HepG2 (cell line): ENCODE results near the gene MTRF1. TPM values are rescaled to one million over a fixed set of nuclear protein-coding genes. Genes with fewer than 3 reads are reported as not detected.

ENCODE experiments used
- ATAC-seq: fragments of 200-7000 bp; cut with Tn5 transposase; 3 replicates; pipeline ENCODE4 v1.9.1; 2020; ENCODE audit warnings: mild to moderate bottlenecking, moderate library complexity
- BruUV-seq: library from RNA; stranded (reverse); fragments of 400-500 nt; replicated peaks from 2 replicates; lab custom pipeline; 2021; lab: Mats Ljungman, UMichigan
- CTCF ChIA-PET: fragments of 300-600 bp; formaldehyde crosslinking; extraction: SDS; loops from one replicate; lab custom pipeline; 2021; ENCODE audit warnings: low total read pairs, inconsistent platforms, low intra/inter-chr PET ratio; lab: Yijun Ruan, JAX
- POLR2A ChIA-PET: fragments of 350-600 bp; sonication (Branson Sonifier 250); formaldehyde crosslinking; loops from one replicate; lab custom pipeline; 2020; ENCODE audit warnings: antibody characterized with exemption, inconsistent platforms; lab: Yijun Ruan, JAX
- DNase-seq: peaks from one replicate; pipeline ENCODE4 v3.0.0-alpha.2; 2015; ENCODE audit warnings: low spot score
- FAIRE-seq: peaks from 3 replicates; lab custom pipeline; 2011; peaks lifted over from hg19 to GRCh38; lab: Jason Lieb, UNC
- H2AFZ ChIP-seq: one replicate; pipeline ENCODE4 v1.6.1; 2011; ENCODE audit warnings: low read length, inconsistent platforms
- H3K27ac ChIP-seq: fragments of 300-600 bp; 3 replicates; pipeline ENCODE4 v1.8.0; 2011; ENCODE audit warnings: mixed run types, mild to moderate bottlenecking, mixed read lengths, low read length, inconsistent platforms; ENCODE audit not compliant: insufficient read depth; ENCODE audit errors: extremely low read length
- H3K27me3 ChIP-seq, 2 experiments: fragments of 200-600 bp in 1 of 2; 2 replicates in 1 of 2; 3 replicates in 1 of 2; pipeline versions ENCODE4 v1.6.0 to v1.8.0; 2011; ENCODE audit warnings: low read length in 2 of 2, mild to moderate bottlenecking in 2 of 2, moderate library complexity in 2 of 2, inconsistent platforms in 1 of 2; ENCODE audit not compliant: insufficient read depth in 2 of 2, control insufficient read depth in 1 of 2
- H3K36me3 ChIP-seq, 2 experiments: fragments of 200-600 bp in 1 of 2; replicated peaks in 1 of 2; 2 replicates in 1 of 2; 3 replicates in 1 of 2; pipeline versions ENCODE4 v1.5.1 to v1.8.0; 2011; ENCODE audit warnings: low read length in 2 of 2, inconsistent platforms in 1 of 2; ENCODE audit not compliant: insufficient read depth in 2 of 2, control insufficient read depth in 1 of 2
- H3K4me1 ChIP-seq: 2 replicates; pipeline ENCODE4 v1.5.1; 2012; ENCODE audit warnings: low read length, inconsistent platforms; ENCODE audit not compliant: insufficient read depth
- H3K4me2 ChIP-seq: 2 replicates; pipeline ENCODE4 v1.6.0; 2011; ENCODE audit warnings: low read depth, low read length, inconsistent platforms
- H3K4me3 ChIP-seq, 3 experiments: fragments of 200-600 bp in 1 of 3; sonication (generic), shearing (Covaris generic) in 1 of 3; replicated peaks in 1 of 3; 2 replicates each; pipeline ENCODE4 v1.5.1; 2011 to 2016; ENCODE audit warnings: low read length in 3 of 3, inconsistent platforms in 2 of 3, low read depth in 2 of 3, mild to moderate bottlenecking in 2 of 3, control low read depth in 1 of 3, mixed read lengths in 1 of 3; ENCODE audit not compliant: insufficient read depth in 1 of 3
- H3K79me2 ChIP-seq: one replicate; pipeline ENCODE4 v1.6.1; 2011; ENCODE audit warnings: low read length, inconsistent platforms; ENCODE audit not compliant: insufficient read depth
- H3K9ac ChIP-seq: 2 replicates; pipeline ENCODE4 v1.6.0; 2011; ENCODE audit warnings: mild to moderate bottlenecking, low read depth, low read length, inconsistent platforms; ENCODE audit not compliant: insufficient read depth
- H3K9me3 ChIP-seq: 2 replicates; pipeline ENCODE4 v1.5.1; 2012; ENCODE audit warnings: mild to moderate bottlenecking, low read length
- H4K20me1 ChIP-seq: 2 replicates; pipeline ENCODE4 v1.6.0; 2011; ENCODE audit warnings: inconsistent platforms, mild to moderate bottlenecking, low read length, moderate library complexity; ENCODE audit not compliant: insufficient read depth
- DDIT3 ChIP-seq: sonication (generic); formaldehyde crosslinking; IDR thresholded peaks from 2 replicates; pipeline ENCODE4 v1.4.0; 2020; ENCODE audit warnings: mild to moderate bottlenecking, missing genetic modification reagents
- GATAD2A ChIP-seq: IDR thresholded peaks from 2 replicates; pipeline ENCODE4 v1.6.1; 2016
- KDM4B ChIP-seq: sonication (generic); formaldehyde crosslinking; IDR thresholded peaks from 2 replicates; pipeline ENCODE4 v1.4.0; 2020; ENCODE audit warnings: missing genetic modification reagents
- RAD21 ChIP-seq: fragments of 450-650 bp; formaldehyde crosslinking; IDR thresholded peaks from 2 replicates; pipeline ENCODE4 v1.5.0; 2020; ENCODE audit warnings: mild to moderate bottlenecking
- SMC3 ChIP-seq: IDR thresholded peaks from 2 replicates; pipeline ENCODE4 v1.6.1; 2011; ENCODE audit warnings: low read length, improper control_type of control experiment
- STAG1 ChIP-seq: sonication (generic); formaldehyde crosslinking; IDR thresholded peaks from 2 replicates; pipeline ENCODE4 v1.4.0; 2020; ENCODE audit warnings: missing genetic modification reagents
- THAP11 ChIP-seq: IDR thresholded peaks from 2 replicates; pipeline ENCODE4 v1.6.1; 2016; ENCODE audit warnings: missing biosample characterization, missing genetic modification reagents
- TSC22D2 ChIP-seq: sonication (generic); formaldehyde crosslinking; IDR thresholded peaks from 2 replicates; pipeline ENCODE4 v1.5.1; 2020; ENCODE audit warnings: missing genetic modification reagents, mild to moderate bottlenecking, borderline replicate concordance
- ZNF614 ChIP-seq: IDR thresholded peaks from 2 replicates; pipeline ENCODE4 v1.6.1; 2018; ENCODE audit warnings: missing biosample characterization, missing genetic modification reagents, inconsistent platforms, borderline replicate concordance
- WGBS: methylation state at CpG from one replicate; pipeline ENCODE4 v1.1.6; 2017; ENCODE audit warnings: low lambda C conversion rate; 5-methylcytosine and 5-hydroxymethylcytosine counted together
- in situ Hi-C: cut with HindIII; loops from 2 replicates; pipeline ENCODE4 v1.10.0; 2017; ENCODE audit warnings: low pct_unique_long_range_greater_than_20kb; ENCODE audit not compliant: extremely low pct_ligation_motif_present
- intact Hi-C: fragments of 100-400 bp; cut with micrococcal nuclease; formaldehyde crosslinking; loops from one replicate; pipeline ENCODE4 v1.10.0; 2022; ENCODE audit not compliant: unreplicated experiment
- polyA plus RNA-seq, 8 experiments: library from polyadenylated mRNA; depleted of rRNA in 3 of 8; stranded (reverse) in 7 of 8; unstranded in 1 of 8; fragments of >200 nt; fragmentation: Illumina TruSeq in 4 of 8; extraction: Trizol in 4 of 8; gene quantifications; 2 replicates each; pipeline versions ENCODE4 v1.2.1 to v1.2.3, GENCODE V29; 2011 to 2016; ENCODE audit warnings: low read depth in 4 of 8, missing spikeins in 1 of 8, mixed read lengths in 1 of 8; ENCODE audit not compliant: insufficient read depth in 1 of 8
- total RNA-seq, 5 experiments: library from RNA; depleted of rRNA; stranded (reverse); fragments of >200 nt; fragmentation: Illumina TruSeq; extraction: Trizol; gene quantifications; 2 replicates each; pipeline ENCODE4 v1.2.3, GENCODE V29; 2016; ENCODE audit warnings: low read depth in 1 of 5
- TF ChIP-seq, protein P1 (sequence below): sonication (generic); formaldehyde crosslinking; IDR thresholded peaks from 2 replicates; pipeline ENCODE4 v1.4.0; 2020; ENCODE audit warnings: mild to moderate bottlenecking, low read depth, missing genetic modification reagents
- TF ChIP-seq, protein P2 (sequence below): IDR thresholded peaks from 2 replicates; pipeline ENCODE4 v1.4.0; 2020; ENCODE audit warnings: mild to moderate bottlenecking, missing genetic modification reagents
- TF ChIP-seq, protein P3 (sequence below): sonication (generic); formaldehyde crosslinking; IDR thresholded peaks from 2 replicates; pipeline ENCODE4 v1.5.0; 2020; ENCODE audit warnings: missing genetic modification reagents
- TF ChIP-seq, protein P4 (sequence below): sonication (generic); formaldehyde crosslinking; IDR thresholded peaks from 2 replicates; pipeline ENCODE4 v1.5.1; 2020; ENCODE audit warnings: missing genetic modification reagents, mild to moderate bottlenecking, borderline replicate concordance
- TF ChIP-seq, protein P5 (sequence below): sonication (generic); formaldehyde crosslinking; IDR thresholded peaks from 2 replicates; pipeline ENCODE4 v1.5.0; 2020; ENCODE audit warnings: mild to moderate bottlenecking, missing genetic modification reagents, moderate library complexity

MTRF1 gene
- total and polyA plus RNA-seq, 2 of the 13 experiments (the other 11 are each of a cell fraction or from before 2014, with no cell fraction given): 21.6 to 27.2 TPM

DNA sequence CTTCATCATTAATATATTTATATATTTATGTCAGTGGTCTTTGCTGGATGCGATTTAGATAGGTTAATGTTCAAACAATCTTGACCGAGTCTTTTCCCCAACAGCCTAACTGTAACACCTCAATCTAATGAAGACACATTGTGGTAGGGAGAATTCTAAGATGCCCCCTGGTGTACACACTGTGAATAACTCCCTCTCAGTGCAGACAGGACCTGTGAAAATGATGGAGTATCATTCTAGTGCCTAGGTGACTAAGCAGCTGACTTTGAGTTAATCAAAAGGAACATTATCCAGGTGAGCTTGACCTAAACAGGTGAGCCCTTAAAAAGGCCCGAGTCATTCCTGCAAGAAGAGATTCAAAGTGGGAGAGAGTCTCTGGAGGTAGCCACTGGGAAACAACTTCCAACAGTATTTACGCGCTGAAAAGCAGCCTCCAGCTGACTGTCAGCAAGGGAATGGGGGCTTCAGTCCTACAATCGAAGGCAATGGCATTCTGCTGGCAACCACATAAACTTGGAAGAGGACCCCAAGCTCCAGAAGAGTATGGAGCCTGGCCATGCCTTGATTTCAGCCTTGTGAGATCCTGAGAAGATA lies 41.0 kb downstream of the MTRF1 start:
- intact Hi-C loops (loop anchor here (1.0 kb wide), 2 partner anchors 90 to 147 kb away; partner anchors contain the start of gene KBTBD6), in situ Hi-C loops (loop anchor here (5.0 kb wide), 1 partner anchor 150 kb away; no protein-coding TSS in a partner anchor)
- H2AFZ ChIP-seq: no peak overlapping the region
- no peaks in the 10 kb centered on the region for H3K79me2 ChIP-seq
- BruUV-seq: no TSS peak
- no peaks in the 10 kb centered on the region for H3K9me3 ChIP-seq
- WGBS: 49% methylated on average over 6 of the region's 6 CpGs
- no peaks in the 10 kb centered on the region for H4K20me1 ChIP-seq
- H3K4me1 ChIP-seq: peaks cover 11% of the 10 kb centered on the region; the same call in 1 of the 2 replicates
- H3K9ac ChIP-seq: no peak overlapping the region
- peak; percentile 89 for FAIRE-seq
- CTCF ChIA-PET: interaction anchor here (2.0 kb wide), 1 partner anchor 147 kb away, joined by 22 read pairs; no protein-coding TSS in a partner anchor
- peaks cover 2 to 22% of the 10 kb centered on the region in 2 experiments for H3K36me3 ChIP-seq
- H3K27me3 ChIP-seq: no peaks in the 10 kb centered on the region
- DNase-seq: peak; percentile 50
- H3K4me2 ChIP-seq: no peak overlapping the region
- POLR2A ChIA-PET: no interaction called here
- peak; percentile 91 for ATAC-seq
- no peak overlapping the region for H3K27ac ChIP-seq
- no peak overlapping the region for H3K4me3 ChIP-seq
- TF ChIP-seq STAG1 (CRISPR knock-in tag) (peak; percentile 68), KDM4B (CRISPR knock-in tag) (no peak), SMC3 (peak; percentile 83), RAD21 (peak; percentile 40; the same call in 1 of the 2 replicates), DDIT3 (CRISPR knock-in tag) (no peak), THAP11 (CRISPR knock-in tag) (peak; percentile 31; the same call in 1 of the 2 replicates), GATAD2A (CRISPR knock-in tag) (0 out of 2 replicates have a peak, but pooled peaks have one; percentile 27), TSC22D2 (CRISPR knock-in tag) (0 out of 2 replicates have a peak, but pooled peaks have one; percentile 44), ZNF614 (CRISPR knock-in tag) (peak; percentile 69; the same call in 1 of the 2 replicates)
- TF ChIP-seq, protein P1, sequence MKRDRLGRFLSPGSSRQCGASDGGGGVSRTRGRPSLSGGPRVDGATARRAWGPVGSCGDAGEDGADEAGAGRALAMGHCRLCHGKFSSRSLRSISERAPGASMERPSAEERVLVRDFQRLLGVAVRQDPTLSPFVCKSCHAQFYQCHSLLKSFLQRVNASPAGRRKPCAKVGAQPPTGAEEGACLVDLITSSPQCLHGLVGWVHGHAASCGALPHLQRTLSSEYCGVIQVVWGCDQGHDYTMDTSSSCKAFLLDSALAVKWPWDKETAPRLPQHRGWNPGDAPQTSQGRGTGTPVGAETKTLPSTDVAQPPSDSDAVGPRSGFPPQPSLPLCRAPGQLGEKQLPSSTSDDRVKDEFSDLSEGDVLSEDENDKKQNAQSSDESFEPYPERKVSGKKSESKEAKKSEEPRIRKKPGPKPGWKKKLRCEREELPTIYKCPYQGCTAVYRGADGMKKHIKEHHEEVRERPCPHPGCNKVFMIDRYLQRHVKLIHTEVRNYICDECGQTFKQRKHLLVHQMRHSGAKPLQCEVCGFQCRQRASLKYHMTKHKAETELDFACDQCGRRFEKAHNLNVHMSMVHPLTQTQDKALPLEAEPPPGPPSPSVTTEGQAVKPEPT: no peak
- TF ChIP-seq, protein P2, sequence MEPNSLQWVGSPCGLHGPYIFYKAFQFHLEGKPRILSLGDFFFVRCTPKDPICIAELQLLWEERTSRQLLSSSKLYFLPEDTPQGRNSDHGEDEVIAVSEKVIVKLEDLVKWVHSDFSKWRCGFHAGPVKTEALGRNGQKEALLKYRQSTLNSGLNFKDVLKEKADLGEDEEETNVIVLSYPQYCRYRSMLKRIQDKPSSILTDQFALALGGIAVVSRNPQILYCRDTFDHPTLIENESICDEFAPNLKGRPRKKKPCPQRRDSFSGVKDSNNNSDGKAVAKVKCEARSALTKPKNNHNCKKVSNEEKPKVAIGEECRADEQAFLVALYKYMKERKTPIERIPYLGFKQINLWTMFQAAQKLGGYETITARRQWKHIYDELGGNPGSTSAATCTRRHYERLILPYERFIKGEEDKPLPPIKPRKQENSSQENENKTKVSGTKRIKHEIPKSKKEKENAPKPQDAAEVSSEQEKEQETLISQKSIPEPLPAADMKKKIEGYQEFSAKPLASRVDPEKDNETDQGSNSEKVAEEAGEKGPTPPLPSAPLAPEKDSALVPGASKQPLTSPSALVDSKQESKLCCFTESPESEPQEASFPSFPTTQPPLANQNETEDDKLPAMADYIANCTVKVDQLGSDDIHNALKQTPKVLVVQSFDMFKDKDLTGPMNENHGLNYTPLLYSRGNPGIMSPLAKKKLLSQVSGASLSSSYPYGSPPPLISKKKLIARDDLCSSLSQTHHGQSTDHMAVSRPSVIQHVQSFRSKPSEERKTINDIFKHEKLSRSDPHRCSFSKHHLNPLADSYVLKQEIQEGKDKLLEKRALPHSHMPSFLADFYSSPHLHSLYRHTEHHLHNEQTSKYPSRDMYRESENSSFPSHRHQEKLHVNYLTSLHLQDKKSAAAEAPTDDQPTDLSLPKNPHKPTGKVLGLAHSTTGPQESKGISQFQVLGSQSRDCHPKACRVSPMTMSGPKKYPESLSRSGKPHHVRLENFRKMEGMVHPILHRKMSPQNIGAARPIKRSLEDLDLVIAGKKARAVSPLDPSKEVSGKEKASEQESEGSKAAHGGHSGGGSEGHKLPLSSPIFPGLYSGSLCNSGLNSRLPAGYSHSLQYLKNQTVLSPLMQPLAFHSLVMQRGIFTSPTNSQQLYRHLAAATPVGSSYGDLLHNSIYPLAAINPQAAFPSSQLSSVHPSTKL (CRISPR knock-in tag): 0 out of 2 replicates have a peak, but pooled peaks have one; percentile 13
- TF ChIP-seq, protein P3, sequence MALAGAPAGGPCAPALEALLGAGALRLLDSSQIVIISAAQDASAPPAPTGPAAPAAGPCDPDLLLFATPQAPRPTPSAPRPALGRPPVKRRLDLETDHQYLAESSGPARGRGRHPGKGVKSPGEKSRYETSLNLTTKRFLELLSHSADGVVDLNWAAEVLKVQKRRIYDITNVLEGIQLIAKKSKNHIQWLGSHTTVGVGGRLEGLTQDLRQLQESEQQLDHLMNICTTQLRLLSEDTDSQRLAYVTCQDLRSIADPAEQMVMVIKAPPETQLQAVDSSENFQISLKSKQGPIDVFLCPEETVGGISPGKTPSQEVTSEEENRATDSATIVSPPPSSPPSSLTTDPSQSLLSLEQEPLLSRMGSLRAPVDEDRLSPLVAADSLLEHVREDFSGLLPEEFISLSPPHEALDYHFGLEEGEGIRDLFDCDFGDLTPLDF (CRISPR knock-in tag): no peak
- TF ChIP-seq, protein P4, sequence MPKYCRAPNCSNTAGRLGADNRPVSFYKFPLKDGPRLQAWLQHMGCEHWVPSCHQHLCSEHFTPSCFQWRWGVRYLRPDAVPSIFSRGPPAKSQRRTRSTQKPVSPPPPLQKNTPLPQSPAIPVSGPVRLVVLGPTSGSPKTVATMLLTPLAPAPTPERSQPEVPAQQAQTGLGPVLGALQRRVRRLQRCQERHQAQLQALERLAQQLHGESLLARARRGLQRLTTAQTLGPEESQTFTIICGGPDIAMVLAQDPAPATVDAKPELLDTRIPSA (CRISPR knock-in tag): no peak
- TF ChIP-seq, protein P5, sequence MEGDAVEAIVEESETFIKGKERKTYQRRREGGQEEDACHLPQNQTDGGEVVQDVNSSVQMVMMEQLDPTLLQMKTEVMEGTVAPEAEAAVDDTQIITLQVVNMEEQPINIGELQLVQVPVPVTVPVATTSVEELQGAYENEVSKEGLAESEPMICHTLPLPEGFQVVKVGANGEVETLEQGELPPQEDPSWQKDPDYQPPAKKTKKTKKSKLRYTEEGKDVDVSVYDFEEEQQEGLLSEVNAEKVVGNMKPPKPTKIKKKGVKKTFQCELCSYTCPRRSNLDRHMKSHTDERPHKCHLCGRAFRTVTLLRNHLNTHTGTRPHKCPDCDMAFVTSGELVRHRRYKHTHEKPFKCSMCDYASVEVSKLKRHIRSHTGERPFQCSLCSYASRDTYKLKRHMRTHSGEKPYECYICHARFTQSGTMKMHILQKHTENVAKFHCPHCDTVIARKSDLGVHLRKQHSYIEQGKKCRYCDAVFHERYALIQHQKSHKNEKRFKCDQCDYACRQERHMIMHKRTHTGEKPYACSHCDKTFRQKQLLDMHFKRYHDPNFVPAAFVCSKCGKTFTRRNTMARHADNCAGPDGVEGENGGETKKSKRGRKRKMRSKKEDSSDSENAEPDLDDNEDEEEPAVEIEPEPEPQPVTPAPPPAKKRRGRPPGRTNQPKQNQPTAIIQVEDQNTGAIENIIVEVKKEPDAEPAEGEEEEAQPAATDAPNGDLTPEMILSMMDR: peak; percentile 76
